ENCODE data around the gene RGS16. TPM values are rescaled to one million over a fixed set of nuclear protein-coding genes. Genes with fewer than 3 reads are reported as not detected.

RGS16 gene
- polyA plus RNA-seq, 1 experiment = 0.23 TPM

DNA sequence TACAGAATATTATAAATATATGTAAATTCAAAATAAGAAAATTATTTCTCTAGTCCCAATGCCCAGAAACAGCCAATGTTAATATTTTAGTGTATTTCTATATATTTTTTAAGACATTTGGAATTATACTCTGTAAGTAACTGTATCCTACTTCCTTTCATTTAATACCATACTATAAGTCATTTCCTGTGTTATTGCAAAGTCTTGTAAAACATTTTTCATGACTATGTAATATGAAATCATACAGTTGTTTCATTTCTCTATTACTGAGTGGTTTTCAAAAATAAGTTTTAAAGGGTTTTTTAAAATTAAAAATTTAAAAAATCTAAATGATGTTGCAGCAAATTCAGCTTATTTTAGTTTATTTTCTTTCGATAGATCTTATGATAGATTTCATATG, 17.1 kb downstream of the RGS16 start:
- ChIA-PET CTCF (interaction anchor here (0.7 to 2.8 kb wide), 2 partner anchors 11 to 14 kb away, joined by 3 to 8 read pairs; no protein-coding TSS in a partner anchor), POLR2A (no interaction called here)
- TF ChIP-seq, protein P1, sequence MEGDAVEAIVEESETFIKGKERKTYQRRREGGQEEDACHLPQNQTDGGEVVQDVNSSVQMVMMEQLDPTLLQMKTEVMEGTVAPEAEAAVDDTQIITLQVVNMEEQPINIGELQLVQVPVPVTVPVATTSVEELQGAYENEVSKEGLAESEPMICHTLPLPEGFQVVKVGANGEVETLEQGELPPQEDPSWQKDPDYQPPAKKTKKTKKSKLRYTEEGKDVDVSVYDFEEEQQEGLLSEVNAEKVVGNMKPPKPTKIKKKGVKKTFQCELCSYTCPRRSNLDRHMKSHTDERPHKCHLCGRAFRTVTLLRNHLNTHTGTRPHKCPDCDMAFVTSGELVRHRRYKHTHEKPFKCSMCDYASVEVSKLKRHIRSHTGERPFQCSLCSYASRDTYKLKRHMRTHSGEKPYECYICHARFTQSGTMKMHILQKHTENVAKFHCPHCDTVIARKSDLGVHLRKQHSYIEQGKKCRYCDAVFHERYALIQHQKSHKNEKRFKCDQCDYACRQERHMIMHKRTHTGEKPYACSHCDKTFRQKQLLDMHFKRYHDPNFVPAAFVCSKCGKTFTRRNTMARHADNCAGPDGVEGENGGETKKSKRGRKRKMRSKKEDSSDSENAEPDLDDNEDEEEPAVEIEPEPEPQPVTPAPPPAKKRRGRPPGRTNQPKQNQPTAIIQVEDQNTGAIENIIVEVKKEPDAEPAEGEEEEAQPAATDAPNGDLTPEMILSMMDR (IDR thresholded peaks at IDR 0.05; ENCODE audit: insufficient read depth, low read depth, low read length) = no peak
- H3K27me3 ChIP-seq (ENCODE audit: control insufficient read depth, insufficient read depth, low read length) = no peaks in the 10 kb centered on the region
- peaks cover 1% of the 10 kb centered on the region; the same call in 1 of the 2 replicates for H3K36me3 ChIP-seq (ENCODE audit: control insufficient read depth, insufficient read depth, low read length)
- H3K4me3 ChIP-seq (ENCODE audit: low read depth, low read length) = no peak overlapping the region
- DNase-seq (ENCODE audit: low read depth) = no peak

- H3K4me3 ChIP-seq (ENCODE audit: low read depth, low read length) = no peak overlapping the region
- POLR2A ChIA-PET = no interaction called here
- CTCF ChIA-PET = interaction anchor here (2.8 kb wide), 1 partner anchor 15 kb away, joined by 8 read pairs; no protein-coding TSS in a partner anchor
Measured at GRCh38 chr1:182586380-182586779, 17.8 kb downstream of the RGS16 start.

DNA sequence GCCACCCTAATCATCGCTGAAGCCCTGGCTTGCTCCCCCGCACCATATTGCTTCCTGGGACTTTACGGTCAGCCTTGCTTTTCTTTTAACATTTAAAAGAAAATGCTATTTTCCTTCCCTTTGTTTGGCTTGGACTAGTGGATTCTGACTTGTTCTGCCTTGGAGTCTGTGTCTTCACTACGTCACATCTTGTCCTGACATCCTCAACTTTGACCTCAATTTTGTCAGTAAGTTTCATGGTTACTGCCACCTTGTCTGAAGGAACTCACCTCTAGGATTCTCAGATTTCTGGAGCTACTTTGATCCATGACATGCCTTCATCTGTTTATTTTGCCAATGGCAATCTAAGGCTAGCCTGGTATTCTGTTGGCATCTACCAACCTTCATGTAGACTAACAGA, 19.4 kb downstream of the RGS16 start:
- Histone ChIP-seq H3K36me3 (ENCODE audit: control insufficient read depth, insufficient read depth, low read length) (peaks cover 3% of the 10 kb centered on the region), H3K27me3 (ENCODE audit: control insufficient read depth, insufficient read depth, low read length) (no peaks in the 10 kb centered on the region), H3K4me3 (ENCODE audit: low read depth, low read length) (no peak overlapping the region)
- ChIA-PET POLR2A (no interaction called here), CTCF (interaction anchor here (1.7 kb wide), 1 partner anchor 200 kb away, joined by 5 read pairs; no protein-coding TSS in a partner anchor)
- no peak for DNase-seq (ENCODE audit: low read depth)
- TF ChIP-seq, protein P1 (IDR thresholded peaks at IDR 0.05; ENCODE audit: insufficient read depth, low read depth, low read length) = no peak

More at GRCh38 chr1:182586380-182586779, 17.8 kb downstream of the RGS16 start:
- DNase-seq (ENCODE audit: low read depth) = no peak
- TF ChIP-seq, protein P1 (IDR thresholded peaks at IDR 0.05; ENCODE audit: insufficient read depth, low read depth, low read length) = no peak
- H3K27me3 ChIP-seq (ENCODE audit: control insufficient read depth, insufficient read depth, low read length) = no peaks in the 10 kb centered on the region
- H3K36me3 ChIP-seq (ENCODE audit: control insufficient read depth, insufficient read depth, low read length) = peaks cover 1% of the 10 kb centered on the region; the same call in 1 of the 2 replicates

DNA sequence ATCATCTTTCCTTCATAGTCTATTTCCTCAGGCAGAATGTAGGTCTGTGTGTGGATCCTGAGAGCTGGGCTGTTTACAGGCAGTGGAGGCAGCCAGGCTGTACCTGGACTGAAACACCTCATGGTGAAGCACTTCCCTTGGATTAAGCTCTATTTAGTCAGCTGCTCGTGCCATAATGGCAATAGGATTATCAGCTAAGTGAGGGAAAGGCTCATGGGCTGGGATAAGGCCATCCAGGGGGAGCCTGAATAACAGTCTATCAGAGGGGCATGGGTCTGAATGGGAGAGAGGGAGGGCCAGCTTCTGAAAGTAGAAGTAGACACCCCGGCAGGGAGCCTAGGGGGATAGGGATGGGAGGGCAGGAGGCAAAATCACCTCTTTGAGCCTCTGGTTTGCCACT, 23.5 kb downstream of the RGS16 start:
- POLR2A ChIA-PET = no interaction called here

GRCh38 chr1:182575540-182576149, 28.5 kb downstream of the RGS16 start:
- Histone ChIP-seq H3K4me3 (ENCODE audit: low read depth, low read length) (no peak overlapping the region), H3K36me3 (ENCODE audit: control insufficient read depth, insufficient read depth, low read length) (peaks cover 6% of the 10 kb centered on the region; the same call in 1 of the 2 replicates), H3K27me3 (ENCODE audit: control insufficient read depth, insufficient read depth, low read length) (no peaks in the 10 kb centered on the region)
- ChIA-PET POLR2A (no interaction called here), CTCF (interaction anchor here (0.6 kb wide), 3 partner anchors 12 to 25 kb away, joined by 3 read pairs; no protein-coding TSS in a partner anchor)
- TF ChIP-seq, protein P1 (IDR thresholded peaks at IDR 0.05; ENCODE audit: insufficient read depth, low read depth, low read length) = no peak
- no peak for DNase-seq (ENCODE audit: low read depth)

More for the DNA sequence above, 23.5 kb downstream of the RGS16 start:
- CTCF ChIA-PET = interaction anchor here (1.5 to 1.6 kb wide), 2 partner anchors 8 to 20 kb away, joined by 5 to 7 read pairs; partner anchors contain the start of gene RNASEL
- no peaks in the 10 kb centered on the region for H3K27me3 ChIP-seq (ENCODE audit: control insufficient read depth, insufficient read depth, low read length)
- no peak for DNase-seq (ENCODE audit: low read depth)
- no peak overlapping the region for H3K4me3 ChIP-seq (ENCODE audit: low read depth, low read length)
- TF ChIP-seq, protein P1 (IDR thresholded peaks at IDR 0.05; ENCODE audit: insufficient read depth, low read depth, low read length) = no peak
- H3K36me3 ChIP-seq (ENCODE audit: control insufficient read depth, insufficient read depth, low read length) = peaks cover 4% of the 10 kb centered on the region
